A549 (cell line): ENCODE measurements around the gene KPNA3. TPM values are rescaled to one million over a fixed set of nuclear protein-coding genes. Genes with fewer than 3 reads are reported as not detected.

Experiments used
- ATAC-seq, 2 experiments: fragments of 200-7000 bp in 1 of 2; fragments of >200 bp in 1 of 2; cut with Nextera tagmentation in 1 of 2; cut with Tn5 transposase in 1 of 2; 3 replicates each; pipeline versions ENCODE4 v1.8.0 to v1.9.1; 2018 to 2020; ENCODE audit warnings: mild to moderate bottlenecking in 1 of 2, moderate library complexity in 1 of 2
- CTCF ChIA-PET: fragments of 300-600 bp; sonication (Branson Sonifier 250); formaldehyde crosslinking; extraction: SDS; loops from one replicate; lab custom pipeline; 2021; ENCODE audit warnings: antibody characterized with exemption, inconsistent platforms; lab: Yijun Ruan, JAX
- POLR2A ChIA-PET: fragments of 350-600 bp; formaldehyde crosslinking; extraction: SDS; loops from one replicate; lab custom pipeline; 2021; ENCODE audit warnings: antibody characterized with exemption, inconsistent platforms; lab: Yijun Ruan, JAX
- DNase-seq, 2 experiments: peaks; one replicate each; pipeline versions ENCODE4 v3.0.0 to v3.0.0-alpha.2; 2011 to 2016; ENCODE audit warnings: low read depth in 1 of 2, low spot score in 1 of 2
- FAIRE-seq: peaks from 2 replicates; lab custom pipeline; 2011; peaks lifted over from hg19 to GRCh38; lab: Jason Lieb, UNC
- H3K27ac ChIP-seq, 2 experiments: fragments of >200 bp; sonication (Bioruptor Twin); formaldehyde crosslinking; 3 replicates each; pipeline ENCODE4 v1.5.1; 2016 to 2017
- H3K4me1 ChIP-seq: fragments of >200 bp; sonication (Bioruptor Twin); formaldehyde crosslinking; 3 replicates; pipeline ENCODE4 v1.6.1; 2016
- H3K4me2 ChIP-seq: fragments of >200 bp; sonication (Bioruptor Twin); formaldehyde crosslinking; 3 replicates; pipeline ENCODE4 v1.6.1; 2016
- H3K4me3 ChIP-seq: fragments of >200 bp; sonication (Bioruptor Twin); formaldehyde crosslinking; 3 replicates; pipeline ENCODE4 v1.5.1; 2016
- H3K9me3 ChIP-seq: fragments of >200 bp; sonication (Bioruptor Twin); formaldehyde crosslinking; 3 replicates; pipeline ENCODE4 v1.6.1; 2016
- CBX2 ChIP-seq: fragments of 200-600 bp; sonication (generic); IDR thresholded peaks from 2 replicates; pipeline ENCODE4 v1.6.1; 2016; ENCODE audit warnings: low read depth, mild to moderate bottlenecking, borderline replicate concordance
- CHD2 ChIP-seq: fragments of 150-350 bp; IDR thresholded peaks from 2 replicates; pipeline ENCODE4 v1.6.1; 2014; ENCODE audit warnings: low read length; ENCODE audit not compliant: partially characterized antibody
- CHD4 ChIP-seq: fragments of 200-600 bp; sonication (generic); IDR thresholded peaks from 2 replicates; pipeline ENCODE4 v1.6.1; 2016; ENCODE audit warnings: antibody characterized with exemption, mild to moderate bottlenecking, borderline replicate concordance
- CTCF ChIP-seq: fragments of >200 bp; sonication (Bioruptor Twin); formaldehyde crosslinking; IDR thresholded peaks from 3 replicates; pipeline ENCODE4 v1.5.1; 2016
- EP300 ChIP-seq, 2 experiments: fragments of >200 bp; sonication (Bioruptor Twin); formaldehyde crosslinking; IDR thresholded peaks; 2 replicates in 1 of 2; 3 replicates in 1 of 2; pipeline ENCODE4 v1.6.1; 2016 to 2017
- FOSB ChIP-seq: fragments of 250-450 bp; sonication (Bioruptor Pico); IDR thresholded peaks from 2 replicates; pipeline ENCODE4 v1.5.0; 2020; ENCODE audit warnings: mild to moderate bottlenecking, moderate library complexity
- FOXS1 ChIP-seq: fragments of 250-450 bp; sonication (Bioruptor Pico); IDR thresholded peaks from 2 replicates; pipeline ENCODE4 v1.5.0; 2020; ENCODE audit warnings: mild to moderate bottlenecking, moderate library complexity
- HEYL ChIP-seq: fragments of 250-450 bp; sonication (Bioruptor Pico); IDR thresholded peaks from 2 replicates; pipeline ENCODE4 v1.8.0; 2021; ENCODE audit warnings: mild to moderate bottlenecking, moderate library complexity
- HOXA7 ChIP-seq: fragments of 250-450 bp; sonication (Bioruptor Pico); IDR thresholded peaks from 2 replicates; pipeline ENCODE4 v1.5.0; 2020; ENCODE audit warnings: mild to moderate bottlenecking, moderate library complexity
- JUNB ChIP-seq: fragments of >200 bp; sonication (Bioruptor Twin); formaldehyde crosslinking; IDR thresholded peaks from 2 replicates; pipeline ENCODE4 v1.6.1; 2016
- MAFK ChIP-seq: fragments of 450-650 bp; IDR thresholded peaks from 2 replicates; pipeline ENCODE4 v1.6.1; 2014; ENCODE audit not compliant: partially characterized antibody
- NPAS2 ChIP-seq: fragments of 250-450 bp; sonication (Bioruptor Pico); IDR thresholded peaks from 2 replicates; pipeline ENCODE4 v1.8.0; 2022; ENCODE audit warnings: mild to moderate bottlenecking, moderate library complexity, borderline replicate concordance
- REST ChIP-seq: fragments of 200-600 bp; sonication (generic); IDR thresholded peaks from 2 replicates; pipeline ENCODE4 v1.6.1; 2016; ENCODE audit warnings: antibody characterized with exemption, mild to moderate bottlenecking, moderate library complexity
- USF2 ChIP-seq: fragments of 450-650 bp; IDR thresholded peaks from 2 replicates; pipeline ENCODE4 v1.6.1; 2014; ENCODE audit warnings: antibody characterized with exemption
- ZFP36 ChIP-seq: fragments of 450-650 bp; IDR thresholded peaks from 2 replicates; pipeline ENCODE4 v1.6.1; 2014; ENCODE audit warnings: borderline replicate concordance; ENCODE audit not compliant: partially characterized antibody
- whole genome bisulfite sequencing: methylation state at CpG from one replicate; pipeline ENCODE4 v1.1.6; 2017; ENCODE audit errors: missing lambda C conversion rate; 5-methylcytosine and 5-hydroxymethylcytosine counted together
- polyA plus RNA-seq, 4 experiments: library from polyadenylated mRNA; depleted of rRNA in 3 of 4; stranded (reverse); fragments of >200 nt; fragmentation: RNase III in 1 of 4; extraction: RNeasy Plus Mini Kit Qiagen cat#74134 plus additional on column Dnase treatment in 1 of 4; gene quantifications; 2 replicates in 3 of 4; 3 replicates in 1 of 4; pipeline ENCODE4 v1.2.3, GENCODE V29; 2011 to 2017

The KPNA3 gene
- polyA plus RNA-seq, 2 of the 4 experiments (the other 2 are of a cell fraction) = 28.5 to 29.3 TPM

- POLR2A ChIA-PET = no interaction called here
- DNase-seq (no peak), FAIRE-seq (no peak), ATAC-seq (no peak)
- CTCF ChIA-PET = interaction anchor here (1.1 kb wide), 1 partner anchor 134 kb away, joined by 3 read pairs; no protein-coding TSS in a partner anchor
- Histone ChIP-seq H3K4me3 (no peak overlapping the region), H3K4me1 (peaks cover 8% of the 10 kb centered on the region; the same call in 2 of the 3 replicates), H3K27ac (no peak overlapping the region), H3K9me3 (no peaks in the 10 kb centered on the region), H3K4me2 (no peak overlapping the region)
- no peak for TF ChIP-seq EP300 (IDR thresholded peaks at IDR 0.05)
- no peak for TF ChIP-seq REST
- WGBS = 92% methylated on average over 3 of the region's 4 CpGs
Measured at GRCh38 chr13:49840266-49840665, 47.8 kb upstream of the KPNA3 start.

GRCh38 chr13:49838989-49839388, 46.5 kb upstream of the KPNA3 start:
- H3K4me1 ChIP-seq = peaks cover 8% of the 10 kb centered on the region; the same call in 2 of the 3 replicates
- POLR2A ChIA-PET = no interaction called here
- FAIRE-seq = no peak

GRCh38 chr13:49836516-49836915, 44.0 kb upstream of the KPNA3 start:
- Histone ChIP-seq H3K4me3 (no peak overlapping the region), H3K4me1 (peaks cover 8% of the 10 kb centered on the region; the same call in 2 of the 3 replicates), H3K27ac (0 out of 6 replicates have a peak overlapping the region, but pooled peaks of 1 of the 2 experiments have one; percentile 34), H3K9me3 (no peaks in the 10 kb centered on the region), H3K4me2 (no peak overlapping the region)
- TF ChIP-seq HEYL (CRISPR knock-in tag) (no peak), ZFP36 (no peak), FOSB (CRISPR knock-in tag) (no peak), MAFK (no peak)
- no peak for ATAC-seq
- FAIRE-seq = no peak
- DNase-seq = no peak
- WGBS = 46% methylated on average over 5 of the region's 5 CpGs
- CTCF ChIA-PET = interaction anchor here (0.9 to 1.1 kb wide), 2 partner anchors 12 to 44 kb away, joined by 3 to 4 read pairs; partner anchors contain the start of gene KPNA3
- POLR2A ChIA-PET = no interaction called here

More at GRCh38 chr13:49838989-49839388, 46.5 kb upstream of the KPNA3 start:
- H3K4me2 ChIP-seq = no peak overlapping the region
- no peaks in the 10 kb centered on the region for H3K9me3 ChIP-seq
- H3K27ac ChIP-seq = no peak overlapping the region; a peak in 1 of 6 replicates
- no peak overlapping the region for H3K4me3 ChIP-seq
- 88% methylated on average over 4 of the region's 4 CpGs for WGBS
- ATAC-seq = no peak
- TF ChIP-seq HOXA7 (CRISPR knock-in tag) (no peak), CHD2 (no peak), CBX2 (no peak), JUNB (no peak), FOXS1 (no peak), NPAS2 (CRISPR knock-in tag) (no peak), CHD4 (no peak), USF2 (no peak), CTCF (no peak)
- CTCF ChIA-PET = no interaction called here
- DNase-seq = peak in 1 of 2 experiments; percentile 22
